ENCODE data around the gene TFDP1.

GRCh38 chr13:113642563-113642962, 58.0 kb downstream of the TFDP1 start:
- TF ChIP-seq CTCF (IDR thresholded peaks at IDR 0.05) (no peak), POLR2A (IDR thresholded peaks at IDR 0.05) (no peak)

Measured in thyroid gland (tissue), 4 donors.